GM06990 (cell line): ENCODE measurements around the gene JUP.

Experiments
- DNase-seq: peaks from one replicate; pipeline ENCODE4 v3.0.0-alpha.2; 2011; ENCODE audit not compliant: insufficient read length; ENCODE audit errors: extremely low read depth
- H3K27me3 ChIP-seq: replicated peaks from 2 replicates; pipeline ENCODE4 v1.6.0; 2011; ENCODE audit warnings: low read length; ENCODE audit not compliant: control insufficient read depth, insufficient read depth
- H3K36me3 ChIP-seq: 2 replicates; pipeline ENCODE4 v1.5.1; 2011; ENCODE audit warnings: low read length; ENCODE audit not compliant: control insufficient read depth, insufficient read depth
- H3K4me3 ChIP-seq: replicated peaks from 2 replicates; pipeline ENCODE4 v1.5.1; 2011; ENCODE audit warnings: low read depth, mild to moderate bottlenecking, control low read depth, low read length
- CTCF ChIP-seq: IDR thresholded peaks from 2 replicates; pipeline ENCODE4 v1.5.1; 2011; ENCODE audit warnings: low read length, control low read depth, mild to moderate bottlenecking, inconsistent platforms; ENCODE audit not compliant: insufficient read depth, poor library complexity, severe bottlenecking

The JUP gene

GRCh38 chr17:41705271-41705991 is 81.1 kb downstream of the JUP start:
- DNase-seq: no peak
- Histone ChIP-seq H3K27me3 (no peaks in the 10 kb centered on the region; the same call in 1 of the 2 replicates), H3K4me3 (no peak overlapping the region), H3K36me3 (no peaks in the 10 kb centered on the region)
- no peak for TF ChIP-seq CTCF
